HL-60 (cell line): ENCODE results near the gene MADCAM1.

ENCODE experiments used
- CTCF ChIP-seq: IDR thresholded peaks from one replicate; pipeline ENCODE4 v1.5.1; 2011; ENCODE audit warnings: low read length, control low read depth, inconsistent platforms; ENCODE audit not compliant: insufficient read depth
- GABPA ChIP-seq: IDR thresholded peaks from 2 replicates; pipeline ENCODE4 v1.6.1; 2012; ENCODE audit warnings: low read depth
- POLR2AphosphoS5 ChIP-seq: IDR thresholded peaks from 2 replicates; pipeline ENCODE4 v1.6.1; 2012; ENCODE audit warnings: low read depth
- SPI1 ChIP-seq: IDR thresholded peaks from 2 replicates; pipeline ENCODE4 v1.6.1; 2012; ENCODE audit warnings: low read depth, mild to moderate bottlenecking, borderline replicate concordance

GRCh38 chr19:554817-555216 is 58.5 kb downstream of the MADCAM1 start:
- TF ChIP-seq POLR2AphosphoS5 (no peak), CTCF (no peak), SPI1 (no peak), GABPA (no peak)
